ENCODE results near the gene ACOX1. TPM values are rescaled to one million over a fixed set of nuclear protein-coding genes. Genes with fewer than 3 reads are reported as not detected.
A peak's percentile ranks its signal among the peaks of the same experiment; 100 is the strongest.

Gene ACOX1
- polyA plus RNA-seq, 1 of the 3 experiments (the other 2 are of a cell fraction) = 21.5 TPM

GRCh38 chr17:75996665-75997590 is 18.0 kb upstream of the ACOX1 start:
- H3K36me3 ChIP-seq (replicated peaks in 1 of 2; ENCODE audit: control insufficient read depth in 1 of 2, insufficient read depth in 2 of 2, low read length in 1 of 2) = peaks cover 0 to 3% of the 10 kb centered on the region in 2 experiments
- peak overlapping the region; percentile 70 for H2AFZ ChIP-seq (ENCODE audit: low read depth)
- H3K27ac ChIP-seq (ENCODE audit: low read depth in 2 of 2, low read length in 1 of 2) = peak overlapping the region in 1 of 2 experiments; percentile 23; a peak in 1 of 4 replicates
- H3K9me2 ChIP-seq = no peaks in the 10 kb centered on the region
- no peaks in the 10 kb centered on the region for H3K9me3 ChIP-seq
- H4K20me1 ChIP-seq (ENCODE audit: insufficient read depth) = no peaks in the 10 kb centered on the region
- H3K4me1 ChIP-seq (ENCODE audit: control insufficient read depth in 1 of 2, insufficient read depth in 2 of 2, low read depth in 1 of 2, low read length in 1 of 2) = 0 out of 4 replicates have a peak, but pooled peaks cover 0 to 7% of the 10 kb centered on the region in 2 experiments
- no peak overlapping the region for H3K9ac ChIP-seq
- H3K79me2 ChIP-seq (ENCODE audit: insufficient read depth) = no peaks in the 10 kb centered on the region
- 71% methylated on average over 18 of the region's 18 CpGs for WGBS (ENCODE audit: low lambda C conversion rate)
- POLR2A ChIA-PET = no interaction called here
- no peak for DNase-seq
- CTCF ChIA-PET = interaction anchor here (1.2 to 10.2 kb wide), 8 partner anchors 8 to 302 kb away, joined by 3 to 231 read pairs (median 5); partner anchors contain the start of genes MRPL38 and UNC13D
- no peak overlapping the region for H3K4me2 ChIP-seq
- H3K4me3 ChIP-seq (ENCODE audit: low read depth in 2 of 2, low read length in 1 of 2) = no peak overlapping the region
- H3F3A ChIP-seq (replicated peaks; ENCODE audit: insufficient read depth) = no peaks in the 10 kb centered on the region
- no peaks in the 10 kb centered on the region for H3K27me3 ChIP-seq (ENCODE audit: insufficient read depth)
- TF ChIP-seq CHD2 (IDR thresholded peaks at IDR 0.05; ENCODE audit: low read length, partially characterized antibody) (no peak), JUND (IDR thresholded peaks at IDR 0.05) (no peak), TCF12 (IDR thresholded peaks at IDR 0.05) (no peak), FOXJ3 (CRISPR knock-in tag; IDR thresholded peaks at IDR 0.05) (no peak)

- TF ChIP-seq POLR2AphosphoS5 (IDR thresholded peaks at IDR 0.05; ENCODE audit: low read depth, low read length) (no peak), TCF12 (IDR thresholded peaks at IDR 0.05) (no peak), IRF3 (IDR thresholded peaks at IDR 0.05; ENCODE audit: low read depth, low read length) (no peak), MXI1 (IDR thresholded peaks at IDR 0.05; ENCODE audit: low read depth, low read length) (no peak), TEAD4 (IDR thresholded peaks at IDR 0.05; ENCODE audit: borderline replicate concordance, insufficient read depth) (no peak), NFIC (IDR thresholded peaks at IDR 0.05; ENCODE audit: borderline replicate concordance) (no peak), CHD2 (IDR thresholded peaks at IDR 0.05; ENCODE audit: low read length, partially characterized antibody) (no peak), EP300 (IDR thresholded peaks at IDR 0.05; ENCODE audit: borderline replicate concordance in 1 of 2, low read depth in 1 of 2, low read length in 1 of 2) (no peak), RAD21 (IDR thresholded peaks at IDR 0.05; ENCODE audit: low read length) (no peak), GATA2 (CRISPR knock-in tag; IDR thresholded peaks at IDR 0.05) (no peak)
- H3K79me2 ChIP-seq (ENCODE audit: insufficient read depth) = no peaks in the 10 kb centered on the region
- H3F3A ChIP-seq (replicated peaks; ENCODE audit: insufficient read depth) = no peaks in the 10 kb centered on the region
- no peaks in the 10 kb centered on the region for H3K9me3 ChIP-seq
- H3K36me3 ChIP-seq (replicated peaks in 1 of 2; ENCODE audit: control insufficient read depth in 1 of 2, insufficient read depth in 2 of 2, low read length in 1 of 2) = peaks cover 0 to 5% of the 10 kb centered on the region in 2 experiments
- H3K27me3 ChIP-seq (ENCODE audit: insufficient read depth) = no peaks in the 10 kb centered on the region
- no peaks in the 10 kb centered on the region for H3K9me2 ChIP-seq
- 94% methylated on average over 7 of the region's 7 CpGs for WGBS (ENCODE audit: low lambda C conversion rate)
- H3K4me3 ChIP-seq (ENCODE audit: low read depth in 2 of 2, low read length in 1 of 2) = no peak overlapping the region
- H3K4me1 ChIP-seq (ENCODE audit: control insufficient read depth in 1 of 2, insufficient read depth in 2 of 2, low read depth in 1 of 2, low read length in 1 of 2) = 0 out of 4 replicates have a peak, but pooled peaks cover 0 to 7% of the 10 kb centered on the region in 2 experiments
- H4K20me1 ChIP-seq (ENCODE audit: insufficient read depth) = no peaks in the 10 kb centered on the region
- H3K9ac ChIP-seq = no peak overlapping the region
- no peak overlapping the region for H3K4me2 ChIP-seq
- no peak overlapping the region for H3K27ac ChIP-seq (ENCODE audit: low read depth in 2 of 2, low read length in 1 of 2)
- POLR2A ChIA-PET = no interaction called here
- H2AFZ ChIP-seq (ENCODE audit: low read depth) = no peak overlapping the region
- no peak for DNase-seq
- CTCF ChIA-PET = interaction anchor here (0.9 to 2.8 kb wide), 9 partner anchors 10 to 304 kb away, joined by 3 to 26 read pairs (median 4); partner anchors contain the start of genes ACOX1, MRPL38 and TEN1
These were observed 16.5 kb upstream of the ACOX1 start for GRCh38 chr17:75995385-75995925.

Measured in SK-N-SH (cell line).